ENCODE results near the gene SLC45A2.
"Not testable (repeated sequence)": the region's sequence is repeated elsewhere in the genome, so short reads cannot be mapped to it uniquely, and the experiment has no call there.

Gene SLC45A2

DNA sequence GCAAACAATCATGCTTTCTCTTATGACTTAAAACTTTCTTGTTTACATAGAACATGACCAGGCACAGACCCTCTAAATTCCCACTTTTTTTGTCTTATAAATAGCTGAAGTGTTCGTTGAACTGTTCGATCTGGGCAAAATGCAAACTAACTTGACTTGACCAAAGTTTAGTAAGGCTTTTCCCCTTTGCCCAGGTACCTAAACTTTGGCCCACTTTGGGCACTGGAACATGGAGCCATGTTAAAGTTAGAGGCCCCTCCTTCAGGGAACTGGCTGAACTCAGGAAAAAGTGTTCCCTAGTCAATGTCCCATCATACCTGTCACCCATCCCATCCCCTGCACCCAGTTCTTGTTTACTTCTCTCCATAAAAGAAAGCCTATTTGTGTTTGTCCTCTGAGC lies 32.8 kb upstream of the SLC45A2 start:
- no peaks in the 10 kb centered on the region for H3K9me3 ChIP-seq (ENCODE audit: control insufficient read depth in 2 of 2, low read length in 2 of 2)

DNA sequence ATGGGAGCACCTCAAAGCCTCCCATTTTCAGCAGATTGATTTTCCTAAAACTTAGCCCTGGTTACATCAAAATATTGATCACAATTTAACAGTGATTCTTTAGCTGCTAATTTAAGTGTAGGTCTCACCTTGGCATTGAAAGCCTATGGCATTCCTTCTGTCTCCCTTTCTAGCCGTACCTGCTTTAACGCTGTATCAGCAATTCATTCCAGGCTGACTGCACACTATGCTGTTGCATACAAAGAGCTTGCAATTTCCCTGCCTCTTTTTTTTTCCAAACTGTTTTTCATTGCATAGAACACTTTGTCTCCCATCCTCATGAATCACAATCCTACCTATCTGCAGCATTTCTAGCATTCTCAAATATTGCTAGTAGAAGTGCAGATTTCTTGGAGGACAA lies 32.3 kb upstream of the SLC45A2 start:
- Histone ChIP-seq H3K9ac (ENCODE audit: low read depth in 1 of 2, low read length in 2 of 2) (no peak overlapping the region), H3K4me1 (ENCODE audit: control insufficient read depth in 2 of 2, insufficient read depth in 2 of 2, low read length in 2 of 2) (peaks cover 13 to 15% of the 10 kb centered on the region in 2 donors), H3K9me3 (ENCODE audit: control insufficient read depth in 2 of 2, low read length in 2 of 2) (no peaks in the 10 kb centered on the region), H3K36me3 (ENCODE audit: control insufficient read depth in 2 of 2, insufficient read depth in 2 of 2, low read length in 2 of 2) (no peaks in the 10 kb centered on the region), H3K27ac (ENCODE audit: low read depth in 2 of 2, low read length in 2 of 2) (no peak overlapping the region), H3K4me3 (ENCODE audit: low read length in 2 of 2) (no peak overlapping the region), H3K27me3 (ENCODE audit: control insufficient read depth in 2 of 2, insufficient read depth in 2 of 2, low read length in 2 of 2) (no peaks in the 10 kb centered on the region)

More for the DNA sequence above, 32.8 kb upstream of the SLC45A2 start:
- Histone ChIP-seq H3K4me1 (ENCODE audit: control insufficient read depth in 2 of 2, insufficient read depth in 2 of 2, low read length in 2 of 2) (peaks cover 11 to 12% of the 10 kb centered on the region in 2 donors), H3K27ac (ENCODE audit: low read depth in 2 of 2, low read length in 2 of 2) (no peak overlapping the region), H3K9ac (ENCODE audit: low read depth in 1 of 2, low read length in 2 of 2) (no peak overlapping the region), H3K4me3 (ENCODE audit: low read length in 2 of 2) (no peak overlapping the region), H3K36me3 (ENCODE audit: control insufficient read depth in 2 of 2, insufficient read depth in 2 of 2, low read length in 2 of 2) (peaks cover 0 to under 1% of the 10 kb centered on the region in 2 donors), H3K27me3 (ENCODE audit: control insufficient read depth in 2 of 2, insufficient read depth in 2 of 2, low read length in 2 of 2) (no peaks in the 10 kb centered on the region)

DNA sequence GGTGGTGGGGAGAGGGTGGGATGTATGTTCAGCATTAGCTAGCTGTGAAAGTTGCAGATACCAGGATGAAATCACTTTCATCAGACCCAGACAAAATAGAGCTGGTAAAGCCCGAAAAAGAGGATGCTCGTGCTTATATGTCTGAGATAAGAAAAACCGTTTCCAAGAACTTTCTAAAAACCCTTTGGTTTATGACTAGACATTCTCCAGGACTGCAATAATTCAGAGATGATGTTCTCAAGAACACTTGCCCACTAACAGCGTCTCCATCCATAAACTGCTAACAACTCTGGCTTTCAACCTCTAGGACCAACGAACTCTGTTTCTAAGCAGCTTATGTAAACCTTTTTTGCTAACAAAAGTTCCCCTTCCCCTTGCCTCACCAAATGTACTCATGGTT lies 31.7 kb upstream of the SLC45A2 start:
- Histone ChIP-seq H3K36me3 (ENCODE audit: control insufficient read depth in 2 of 2, insufficient read depth in 2 of 2, low read length in 2 of 2) (no peaks in the 10 kb centered on the region), H3K9ac (ENCODE audit: low read depth in 1 of 2, low read length in 2 of 2) (no peak overlapping the region), H3K4me3 (ENCODE audit: low read length in 2 of 2) (no peak overlapping the region), H3K27me3 (ENCODE audit: control insufficient read depth in 2 of 2, insufficient read depth in 2 of 2, low read length in 2 of 2) (no peaks in the 10 kb centered on the region), H3K27ac (ENCODE audit: low read depth in 2 of 2, low read length in 2 of 2) (no peak overlapping the region), H3K4me1 (ENCODE audit: control insufficient read depth in 2 of 2, insufficient read depth in 2 of 2, low read length in 2 of 2) (peaks cover 12 to 15% of the 10 kb centered on the region in 2 donors), H3K9me3 (ENCODE audit: control insufficient read depth in 2 of 2, low read length in 2 of 2) (no peaks in the 10 kb centered on the region)

DNA sequence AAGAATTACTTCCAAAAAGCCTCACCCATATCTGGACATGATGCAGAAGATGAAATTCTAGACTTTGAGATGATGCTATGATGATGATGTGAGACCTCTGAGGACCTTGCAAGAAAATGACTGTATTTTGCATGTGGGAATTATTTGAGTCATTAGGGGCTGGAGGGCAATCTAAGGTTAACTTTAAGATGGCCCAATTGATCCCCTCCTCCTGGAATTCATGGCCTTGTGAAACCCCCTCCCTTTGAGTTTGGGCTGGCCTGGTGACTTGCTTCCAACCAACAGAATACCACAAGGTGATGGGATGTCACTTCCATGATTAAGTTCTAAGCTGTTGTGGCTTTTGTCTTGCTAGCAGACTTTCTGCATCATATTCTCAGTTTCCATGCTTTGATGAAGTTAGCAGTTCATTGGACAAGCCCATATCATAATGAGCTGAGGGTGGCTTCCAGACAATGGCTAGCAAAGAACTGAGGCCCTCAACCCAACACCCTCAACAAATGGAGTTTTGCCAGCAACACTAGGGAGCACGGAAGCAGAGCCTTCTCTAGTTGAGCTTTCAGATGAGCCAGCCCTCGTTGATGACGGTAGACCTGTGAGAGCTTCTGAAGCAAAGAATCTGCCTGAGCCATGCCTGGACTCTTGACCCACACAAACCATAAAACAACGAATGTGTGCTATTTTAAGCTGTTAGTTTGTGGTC lies 30.8 kb upstream of the SLC45A2 start:
- H3K9me3 ChIP-seq (ENCODE audit: control insufficient read depth in 2 of 2, low read length in 2 of 2), result no peaks in the 10 kb centered on the region
- H3K4me1 ChIP-seq (ENCODE audit: control insufficient read depth in 2 of 2, insufficient read depth in 2 of 2, low read length in 2 of 2), result peaks cover 8 to 20% of the 10 kb centered on the region in 2 donors
- peak overlapping the region; percentile 18 to 52 for H3K27ac ChIP-seq (ENCODE audit: low read depth in 2 of 2, low read length in 2 of 2)
- H3K27me3 ChIP-seq (ENCODE audit: control insufficient read depth in 2 of 2, insufficient read depth in 2 of 2, low read length in 2 of 2), result no peaks in the 10 kb centered on the region
- no peak overlapping the region for H3K9ac ChIP-seq (ENCODE audit: low read depth in 1 of 2, low read length in 2 of 2)
- no peak overlapping the region for H3K4me3 ChIP-seq (ENCODE audit: low read length in 2 of 2)
- no peaks in the 10 kb centered on the region for H3K36me3 ChIP-seq (ENCODE audit: control insufficient read depth in 2 of 2, insufficient read depth in 2 of 2, low read length in 2 of 2)

DNA sequence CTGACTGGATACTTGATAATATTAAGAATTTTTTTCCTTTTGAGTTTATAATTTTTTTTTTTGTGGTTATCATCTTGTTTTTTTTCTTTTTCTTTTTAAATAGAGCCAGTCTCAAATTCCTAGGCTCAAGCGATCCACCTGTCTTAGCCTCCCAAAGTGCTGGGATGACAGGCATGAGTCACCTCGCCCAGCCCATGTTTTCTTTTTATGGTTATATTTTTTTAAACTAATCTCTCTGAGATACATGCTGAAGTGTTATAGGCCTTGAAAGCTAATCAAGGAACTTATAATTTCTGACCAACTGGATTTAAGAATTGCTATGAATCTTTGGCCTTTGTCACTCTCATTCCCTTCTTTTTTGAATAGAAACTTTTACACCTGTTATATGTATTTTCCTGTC lies 30.1 kb upstream of the SLC45A2 start:
- Histone ChIP-seq H3K4me1 (ENCODE audit: control insufficient read depth in 2 of 2, insufficient read depth in 2 of 2, low read length in 2 of 2) (peaks cover 8 to 26% of the 10 kb centered on the region in 2 donors), H3K27me3 (ENCODE audit: control insufficient read depth in 2 of 2, insufficient read depth in 2 of 2, low read length in 2 of 2) (no peaks in the 10 kb centered on the region), H3K9me3 (ENCODE audit: control insufficient read depth in 2 of 2, low read length in 2 of 2) (no peaks in the 10 kb centered on the region), H3K27ac (ENCODE audit: low read depth in 2 of 2, low read length in 2 of 2) (peak overlapping the region in 1 of 2 donors; percentile 18), H3K9ac (ENCODE audit: low read depth in 1 of 2, low read length in 2 of 2) (no peak overlapping the region), H3K4me3 (ENCODE audit: low read length in 2 of 2) (no peak overlapping the region), H3K36me3 (ENCODE audit: control insufficient read depth in 2 of 2, insufficient read depth in 2 of 2, low read length in 2 of 2) (no peaks in the 10 kb centered on the region)

DNA sequence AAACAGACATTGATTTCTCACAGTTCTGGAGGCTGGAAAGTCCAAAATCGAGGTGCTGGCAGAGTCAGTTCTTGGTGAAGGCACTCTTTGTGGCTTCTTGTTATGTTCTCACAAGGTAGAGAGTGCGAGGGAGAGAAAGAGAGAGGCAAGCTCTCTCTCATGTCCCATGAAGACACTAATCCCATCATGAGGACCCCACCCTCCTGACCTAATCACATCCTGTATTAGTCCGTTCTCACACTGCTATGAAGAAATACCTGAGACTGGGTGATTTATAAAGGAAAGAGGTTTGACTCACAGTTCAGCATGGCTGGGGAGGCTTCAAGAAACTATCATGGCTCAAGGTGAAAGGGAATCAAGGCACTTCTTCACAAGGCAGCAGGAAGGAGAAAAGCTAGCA lies 29.1 kb upstream of the SLC45A2 start:
- H3K27ac ChIP-seq (ENCODE audit: low read depth in 2 of 2, low read length in 2 of 2), result no peak overlapping the region
- no peaks in the 10 kb centered on the region for H3K27me3 ChIP-seq (ENCODE audit: control insufficient read depth in 2 of 2, insufficient read depth in 2 of 2, low read length in 2 of 2)
- H3K9me3 ChIP-seq (ENCODE audit: control insufficient read depth in 2 of 2, low read length in 2 of 2), result no peaks in the 10 kb centered on the region
- no peaks in the 10 kb centered on the region for H3K36me3 ChIP-seq (ENCODE audit: control insufficient read depth in 2 of 2, insufficient read depth in 2 of 2, low read length in 2 of 2)
- no peak overlapping the region for H3K9ac ChIP-seq (ENCODE audit: low read depth in 1 of 2, low read length in 2 of 2)
- peaks cover 18 to 36% of the 10 kb centered on the region in 2 donors for H3K4me1 ChIP-seq (ENCODE audit: control insufficient read depth in 2 of 2, insufficient read depth in 2 of 2, low read length in 2 of 2)
- H3K4me3 ChIP-seq (ENCODE audit: low read length in 2 of 2), result no peak overlapping the region

DNA sequence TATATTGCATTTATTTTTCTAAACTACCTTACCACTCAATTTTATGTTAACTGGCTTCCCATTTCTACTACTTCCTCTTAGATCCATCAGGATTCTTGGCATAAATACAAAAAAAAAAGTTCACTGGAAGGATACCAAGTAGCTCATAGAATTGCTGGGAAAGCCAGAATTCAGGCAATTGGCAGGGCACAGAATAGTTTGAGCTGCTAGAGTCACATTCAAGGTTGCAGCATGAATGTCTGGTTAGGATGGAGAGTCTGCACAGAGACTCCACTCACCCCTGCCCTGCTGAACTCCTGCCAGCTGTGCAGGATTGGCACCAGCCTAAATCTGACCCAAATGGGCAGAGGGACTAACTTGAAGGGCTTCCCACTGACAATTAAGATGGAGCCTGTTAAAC lies 28.3 kb upstream of the SLC45A2 start:
- Histone ChIP-seq H3K36me3 (ENCODE audit: control insufficient read depth in 2 of 2, insufficient read depth in 2 of 2, low read length in 2 of 2) (no peaks in the 10 kb centered on the region), H3K9ac (ENCODE audit: low read depth in 1 of 2, low read length in 2 of 2) (no peak overlapping the region), H3K27ac (ENCODE audit: low read depth in 2 of 2, low read length in 2 of 2) (no peak overlapping the region), H3K27me3 (ENCODE audit: control insufficient read depth in 2 of 2, insufficient read depth in 2 of 2, low read length in 2 of 2) (no peaks in the 10 kb centered on the region), H3K4me1 (ENCODE audit: control insufficient read depth in 2 of 2, insufficient read depth in 2 of 2, low read length in 2 of 2) (peaks cover 18 to 37% of the 10 kb centered on the region in 2 donors), H3K9me3 (ENCODE audit: control insufficient read depth in 2 of 2, low read length in 2 of 2) (no peaks in the 10 kb centered on the region), H3K4me3 (ENCODE audit: low read length in 2 of 2) (no peak overlapping the region)

DNA sequence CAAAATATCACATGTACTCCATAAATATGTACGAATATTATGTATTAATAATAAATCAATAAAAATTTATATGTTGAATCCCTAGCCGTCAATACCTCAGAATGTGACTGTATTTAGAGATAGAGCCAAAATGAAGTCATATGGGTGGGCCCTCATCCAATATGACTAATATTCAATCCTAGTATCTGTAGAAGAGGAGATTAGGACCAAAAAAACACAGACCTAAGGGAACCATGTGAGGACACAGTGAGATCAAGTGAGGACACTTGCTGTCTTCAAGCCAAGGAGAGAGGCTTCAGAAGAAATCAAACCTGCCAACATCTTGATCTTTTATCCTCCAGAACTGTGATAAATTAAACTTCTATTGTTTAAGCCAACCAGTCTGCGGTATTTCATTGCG lies 27.0 kb upstream of the SLC45A2 start:
- Histone ChIP-seq H3K9ac (ENCODE audit: low read depth in 1 of 2, low read length in 2 of 2) (no peak overlapping the region), H3K36me3 (ENCODE audit: control insufficient read depth in 2 of 2, insufficient read depth in 2 of 2, low read length in 2 of 2) (no peaks in the 10 kb centered on the region), H3K27me3 (ENCODE audit: control insufficient read depth in 2 of 2, insufficient read depth in 2 of 2, low read length in 2 of 2) (no peaks in the 10 kb centered on the region), H3K4me1 (ENCODE audit: control insufficient read depth in 2 of 2, insufficient read depth in 2 of 2, low read length in 2 of 2) (peaks cover 23 to 45% of the 10 kb centered on the region in 2 donors), H3K9me3 (ENCODE audit: control insufficient read depth in 2 of 2, low read length in 2 of 2) (no peaks in the 10 kb centered on the region), H3K4me3 (ENCODE audit: low read length in 2 of 2) (no peak overlapping the region), H3K27ac (ENCODE audit: low read depth in 2 of 2, low read length in 2 of 2) (no peak overlapping the region)

DNA sequence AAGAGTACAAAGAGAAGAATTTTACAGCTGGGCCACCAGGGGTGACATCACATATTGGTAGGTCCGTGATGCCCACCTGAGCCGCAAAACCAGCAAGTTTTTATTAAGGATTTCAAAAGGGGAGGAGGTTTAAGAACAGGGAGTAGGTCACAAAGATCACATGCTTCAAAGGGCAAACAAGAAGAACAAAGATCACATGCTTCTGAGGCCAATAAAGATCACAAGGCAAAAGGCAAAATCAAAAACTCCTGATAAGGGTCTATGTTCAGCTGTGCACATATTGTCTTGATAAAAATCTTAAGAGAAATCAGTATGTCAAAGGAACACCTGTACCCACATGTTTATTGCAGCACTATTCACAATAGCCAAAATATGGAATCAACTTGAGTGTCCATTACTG lies 25.7 kb upstream of the SLC45A2 start:
- Histone ChIP-seq H3K4me1 (ENCODE audit: control insufficient read depth in 2 of 2, insufficient read depth in 2 of 2, low read length in 2 of 2) (peaks cover 20 to 42% of the 10 kb centered on the region in 2 donors), H3K27ac (ENCODE audit: low read depth in 2 of 2, low read length in 2 of 2) (peak overlapping the region in 1 of 2 donors; percentile 50)
- H3K27me3 ChIP-seq (ENCODE audit: control insufficient read depth in 2 of 2, insufficient read depth in 2 of 2, low read length in 2 of 2); H3K9me3 ChIP-seq (ENCODE audit: control insufficient read depth in 2 of 2, low read length in 2 of 2); H3K36me3 ChIP-seq (ENCODE audit: control insufficient read depth in 2 of 2, insufficient read depth in 2 of 2, low read length in 2 of 2); H3K4me3 ChIP-seq (ENCODE audit: low read length in 2 of 2); H3K9ac ChIP-seq (ENCODE audit: low read depth in 1 of 2, low read length in 2 of 2): not testable (repeated sequence)

DNA sequence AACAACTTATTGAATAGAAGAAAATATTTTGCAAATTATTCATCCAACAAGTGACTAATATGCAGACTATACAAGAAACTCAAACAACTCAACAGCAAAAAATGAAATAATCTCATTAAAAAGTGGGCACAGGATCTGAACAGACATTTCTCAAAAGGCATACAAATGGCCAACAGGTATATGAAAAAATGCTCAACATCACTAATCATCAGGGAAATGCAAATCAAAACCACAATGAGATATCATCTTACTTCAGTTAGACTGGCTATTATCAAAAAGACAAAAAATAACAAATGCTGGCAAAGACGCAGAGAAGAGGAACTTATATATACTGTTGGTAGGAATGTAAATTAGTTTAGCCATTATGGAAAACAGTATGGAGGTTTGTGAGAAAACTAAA lies 25.1 kb upstream of the SLC45A2 start:
- Histone ChIP-seq H3K4me3 (ENCODE audit: low read length in 2 of 2) (no peak overlapping the region), H3K9me3 (ENCODE audit: control insufficient read depth in 2 of 2, low read length in 2 of 2) (no peaks in the 10 kb centered on the region), H3K36me3 (ENCODE audit: control insufficient read depth in 2 of 2, insufficient read depth in 2 of 2, low read length in 2 of 2) (peaks cover 0 to 5% of the 10 kb centered on the region in 2 donors), H3K27ac (ENCODE audit: low read depth in 2 of 2, low read length in 2 of 2) (peak overlapping the region; percentile 95), H3K9ac (ENCODE audit: low read depth in 1 of 2, low read length in 2 of 2) (no peak overlapping the region), H3K27me3 (ENCODE audit: control insufficient read depth in 2 of 2, insufficient read depth in 2 of 2, low read length in 2 of 2) (no peaks in the 10 kb centered on the region), H3K4me1 (ENCODE audit: control insufficient read depth in 2 of 2, insufficient read depth in 2 of 2, low read length in 2 of 2) (peaks cover 20 to 39% of the 10 kb centered on the region in 2 donors)

Data from mucosa of rectum (tissue), 2 donors.